ENCODE data around the gene CCNJL. TPM values are rescaled to one million over a fixed set of nuclear protein-coding genes. Genes with fewer than 3 reads are reported as not detected.
"Not testable (repeated sequence)": the region's sequence is repeated elsewhere in the genome, so short reads cannot be mapped to it uniquely, and the experiment has no call there.

CCNJL gene
- total and polyA plus RNA-seq, 2 donors: 1.7 to 2.7 TPM

DNA sequence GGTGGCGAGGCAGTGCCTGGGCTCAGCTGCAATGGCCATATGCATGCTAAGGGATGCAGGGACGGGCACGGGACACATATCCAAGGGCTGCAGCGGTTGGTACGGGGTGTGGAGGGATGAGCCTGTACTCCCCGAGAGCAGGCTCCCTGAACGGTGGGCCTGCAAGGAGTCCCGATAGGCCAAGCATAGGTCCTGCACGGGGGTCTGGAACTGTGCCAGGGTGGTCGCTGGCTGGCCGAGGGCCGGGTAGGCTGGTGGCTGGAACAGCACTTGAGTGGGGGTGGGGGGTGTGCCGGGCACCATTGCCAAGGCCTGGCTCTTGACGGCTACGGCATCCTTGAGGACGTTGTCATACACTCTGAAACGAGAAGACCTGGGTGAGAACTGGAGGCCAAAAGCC, 58.9 kb downstream of the CCNJL start:
- H3K36me3 ChIP-seq (ENCODE audit: control insufficient read depth in 2 of 2, insufficient read depth in 2 of 2, low read length in 1 of 2): peaks cover 0 to 15% of the 10 kb centered on the region in 2 donors
- 98% methylated on average over 17 of the region's 17 CpGs for WGBS
- no peak for DNase-seq (ENCODE audit: low read depth in 6 of 9, low spot score in 9 of 9)
- H3K4me3 ChIP-seq (ENCODE audit: low read length in 2 of 2): no peak overlapping the region
- H3K27me3 ChIP-seq (ENCODE audit: control insufficient read depth in 2 of 2, insufficient read depth in 1 of 2, low read length in 1 of 2): no peaks in the 10 kb centered on the region
- H3K4me1 ChIP-seq (ENCODE audit: control insufficient read depth in 2 of 2, insufficient read depth in 2 of 2, low read length in 2 of 2): no peaks in the 10 kb centered on the region
- H3K9me3 ChIP-seq (ENCODE audit: control insufficient read depth in 2 of 2, insufficient read depth in 1 of 2, low read length in 1 of 2): no peaks in the 10 kb centered on the region
- no peak overlapping the region for H3K27ac ChIP-seq (ENCODE audit: low read depth in 1 of 2, low read length in 1 of 2)

DNA sequence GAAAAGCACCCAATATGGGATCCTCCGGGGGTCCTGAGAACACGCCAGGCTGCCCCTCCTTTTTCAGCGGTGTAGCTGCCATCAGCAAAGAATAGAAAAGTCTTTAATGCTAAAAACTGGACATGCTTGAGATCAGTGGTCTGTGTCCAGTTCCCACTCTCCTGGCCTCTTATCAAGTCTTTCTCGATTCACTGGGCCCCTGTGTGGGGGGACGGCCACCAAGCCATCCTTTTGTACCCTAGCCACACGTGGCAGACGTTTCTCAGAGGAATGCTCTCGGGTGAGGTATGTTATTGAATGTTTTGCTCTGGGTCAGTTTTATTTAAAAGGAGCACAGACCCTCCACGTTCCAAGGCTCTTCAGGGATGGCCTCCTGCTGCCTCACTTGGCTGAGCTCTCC, 59.4 kb downstream of the CCNJL start:
- Histone ChIP-seq H3K9me3 (ENCODE audit: control insufficient read depth in 2 of 2, insufficient read depth in 1 of 2, low read length in 1 of 2) (no peaks in the 10 kb centered on the region), H3K27me3 (ENCODE audit: control insufficient read depth in 2 of 2, insufficient read depth in 1 of 2, low read length in 1 of 2) (no peaks in the 10 kb centered on the region), H3K4me3 (ENCODE audit: low read length in 2 of 2) (no peak overlapping the region), H3K4me1 (ENCODE audit: control insufficient read depth in 2 of 2, insufficient read depth in 2 of 2, low read length in 2 of 2) (no peaks in the 10 kb centered on the region), H3K36me3 (ENCODE audit: control insufficient read depth in 2 of 2, insufficient read depth in 2 of 2, low read length in 1 of 2) (peaks cover 0 to 15% of the 10 kb centered on the region in 2 donors), H3K27ac (ENCODE audit: low read depth in 1 of 2, low read length in 1 of 2) (no peak overlapping the region)
- whole genome bisulfite sequencing: 97% methylated on average over 9 of the region's 9 CpGs
- DNase-seq (ENCODE audit: low read depth in 6 of 9, low spot score in 9 of 9): no peak

DNA sequence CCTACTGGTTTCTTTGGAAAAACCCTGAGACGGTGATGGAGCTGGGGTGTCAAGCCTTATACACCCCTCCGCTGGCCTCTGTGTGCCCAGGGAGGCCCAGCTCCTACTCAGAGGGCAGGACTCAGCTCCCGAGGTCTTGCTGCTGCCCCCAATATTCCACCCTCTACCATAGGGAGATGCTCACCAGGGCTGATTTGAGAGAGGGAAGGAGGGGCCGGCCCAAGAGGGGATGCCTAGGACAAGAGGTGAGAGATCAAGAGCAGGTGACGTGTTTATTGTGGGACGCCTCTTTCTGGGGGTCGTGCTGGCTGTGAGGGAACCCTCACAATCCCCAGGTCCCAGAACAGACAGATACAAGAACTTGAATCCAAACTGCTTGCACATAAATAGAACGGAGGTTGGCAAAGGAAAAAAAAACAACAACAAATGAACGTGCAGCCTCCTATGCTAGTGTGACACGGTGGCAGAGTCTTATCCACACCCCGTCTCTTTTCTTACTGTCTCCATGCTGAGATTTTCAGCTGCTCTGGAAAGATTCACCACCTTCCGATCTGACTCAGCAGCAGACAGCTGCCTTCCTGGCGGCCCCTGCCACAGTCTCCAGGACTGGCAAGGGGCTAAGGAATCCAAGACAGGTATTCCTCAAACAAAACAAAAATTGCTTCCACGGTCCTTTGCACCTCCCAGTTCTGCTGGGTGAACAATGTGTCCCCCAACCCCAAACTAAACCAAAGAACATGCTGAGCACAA, 60.8 kb downstream of the CCNJL start:
- no peak for DNase-seq (ENCODE audit: low read depth in 6 of 9, low spot score in 9 of 9)
- no peaks in the 10 kb centered on the region for H3K9me3 ChIP-seq (ENCODE audit: control insufficient read depth in 2 of 2, insufficient read depth in 1 of 2, low read length in 1 of 2)
- peaks cover 0 to 15% of the 10 kb centered on the region in 2 donors for H3K36me3 ChIP-seq (ENCODE audit: control insufficient read depth in 2 of 2, insufficient read depth in 2 of 2, low read length in 1 of 2)
- peaks cover 0 to 2% of the 10 kb centered on the region in 2 donors for H3K4me1 ChIP-seq (ENCODE audit: control insufficient read depth in 2 of 2, insufficient read depth in 2 of 2, low read length in 2 of 2)
- no peak overlapping the region for H3K27ac ChIP-seq (ENCODE audit: low read depth in 1 of 2, low read length in 1 of 2)
- H3K27me3 ChIP-seq (ENCODE audit: control insufficient read depth in 2 of 2, insufficient read depth in 1 of 2, low read length in 1 of 2): no peaks in the 10 kb centered on the region
- no peak overlapping the region for H3K4me3 ChIP-seq (ENCODE audit: low read length in 2 of 2)
- WGBS: 94% methylated on average over 14 of the region's 14 CpGs

DNA sequence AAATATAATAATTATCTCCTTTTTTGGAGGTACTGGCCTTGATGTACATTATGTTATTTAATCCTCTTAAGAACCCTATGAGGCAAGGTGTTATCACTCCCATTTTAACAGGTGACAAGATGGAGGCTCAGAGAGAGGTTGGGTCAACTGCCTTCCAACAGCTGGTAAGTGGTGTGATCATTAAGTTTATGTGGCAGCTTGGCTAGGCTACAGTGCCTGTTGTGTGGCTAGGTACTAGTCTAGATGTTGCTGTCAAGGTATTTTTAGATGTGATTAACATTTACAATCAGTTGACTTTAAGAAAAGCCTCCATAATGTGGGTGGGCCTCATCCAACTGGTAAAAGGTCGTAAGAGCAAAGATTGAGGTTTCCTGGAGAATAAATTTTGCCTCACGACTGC, 61.5 kb downstream of the CCNJL start:
- Histone ChIP-seq H3K4me3 (ENCODE audit: low read length in 2 of 2) (no peak overlapping the region), H3K9me3 (ENCODE audit: control insufficient read depth in 2 of 2, insufficient read depth in 1 of 2, low read length in 1 of 2) (no peaks in the 10 kb centered on the region), H3K4me1 (ENCODE audit: control insufficient read depth in 2 of 2, insufficient read depth in 2 of 2, low read length in 2 of 2) (peaks cover 0 to 3% of the 10 kb centered on the region in 2 donors), H3K36me3 (ENCODE audit: control insufficient read depth in 2 of 2, insufficient read depth in 2 of 2, low read length in 1 of 2) (peaks cover 0 to 15% of the 10 kb centered on the region in 2 donors), H3K27ac (ENCODE audit: low read depth in 1 of 2, low read length in 1 of 2) (no peak overlapping the region), H3K27me3 (ENCODE audit: control insufficient read depth in 2 of 2, insufficient read depth in 1 of 2, low read length in 1 of 2) (no peaks in the 10 kb centered on the region)
- 93% methylated on average over 2 of the region's 2 CpGs for WGBS
- DNase-seq (ENCODE audit: low read depth in 6 of 9, low spot score in 9 of 9): no peak

DNA sequence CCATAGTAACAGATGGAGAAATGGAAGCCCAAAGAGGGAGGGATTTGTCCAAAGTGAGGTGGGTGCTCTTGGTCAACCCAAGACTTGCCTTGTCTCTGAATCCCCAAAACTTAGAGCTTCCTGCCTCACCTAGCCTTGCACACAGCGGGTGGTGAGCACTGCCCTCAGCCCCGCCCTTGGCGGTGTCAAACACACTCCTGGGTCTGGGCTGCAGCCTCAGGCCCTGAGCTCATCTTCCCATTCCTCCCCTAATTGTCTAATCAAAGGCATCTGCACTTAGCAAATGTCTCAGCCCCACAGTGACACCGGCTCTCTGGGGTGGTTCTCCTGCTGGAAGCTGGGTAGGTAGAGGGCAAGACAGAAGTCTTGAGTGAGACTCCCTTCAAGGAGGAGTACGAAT, 62.1 kb downstream of the CCNJL start:
- DNase-seq (ENCODE audit: low read depth in 6 of 9, low spot score in 9 of 9): no peak

DNA sequence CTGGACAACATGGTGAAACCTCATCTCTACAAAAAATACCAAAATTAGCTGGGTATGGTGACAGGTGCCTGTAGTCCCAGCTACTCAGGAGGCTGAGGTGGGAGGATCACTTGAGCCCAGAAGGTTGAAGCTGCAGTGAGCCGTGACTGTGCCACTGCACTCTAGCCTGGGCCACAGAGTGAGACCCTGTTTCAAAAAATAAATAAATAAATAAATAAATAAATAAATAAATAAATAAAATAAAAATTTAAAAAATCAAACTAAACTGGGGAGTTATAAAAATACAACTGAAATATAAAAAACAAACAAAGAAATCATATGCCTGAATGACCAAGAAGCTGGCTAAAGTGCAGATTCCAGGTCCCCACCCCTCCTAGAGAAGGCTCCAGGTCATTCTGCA, 62.8 kb downstream of the CCNJL start:
- H3K27ac ChIP-seq (ENCODE audit: low read depth in 1 of 2, low read length in 1 of 2); DNase-seq (ENCODE audit: low read depth in 6 of 9, low spot score in 9 of 9); H3K27me3 ChIP-seq (ENCODE audit: control insufficient read depth in 2 of 2, insufficient read depth in 1 of 2, low read length in 1 of 2); H3K9me3 ChIP-seq (ENCODE audit: control insufficient read depth in 2 of 2, insufficient read depth in 1 of 2, low read length in 1 of 2); H3K4me1 ChIP-seq (ENCODE audit: control insufficient read depth in 2 of 2, insufficient read depth in 2 of 2, low read length in 2 of 2); H3K4me3 ChIP-seq (ENCODE audit: low read length in 2 of 2): not testable (repeated sequence)
- H3K36me3 ChIP-seq (ENCODE audit: control insufficient read depth in 2 of 2, insufficient read depth in 2 of 2, low read length in 1 of 2): peaks cover 0 to 15% of the 10 kb centered on the region in 2 donors
- WGBS: 95% methylated on average over 1 of the region's 1 CpG

More for the DNA sequence above, 62.1 kb downstream of the CCNJL start:
- no peak overlapping the region for H3K4me3 ChIP-seq (ENCODE audit: low read length in 2 of 2)
- peaks cover 0 to 15% of the 10 kb centered on the region in 2 donors for H3K36me3 ChIP-seq (ENCODE audit: control insufficient read depth in 2 of 2, insufficient read depth in 2 of 2, low read length in 1 of 2)
- no peaks in the 10 kb centered on the region for H3K27me3 ChIP-seq (ENCODE audit: control insufficient read depth in 2 of 2, insufficient read depth in 1 of 2, low read length in 1 of 2)
- WGBS: 99% methylated on average over 5 of the region's 5 CpGs
- H3K4me1 ChIP-seq (ENCODE audit: control insufficient read depth in 2 of 2, insufficient read depth in 2 of 2, low read length in 2 of 2): peaks cover 0 to 9% of the 10 kb centered on the region in 2 donors
- no peaks in the 10 kb centered on the region for H3K9me3 ChIP-seq (ENCODE audit: control insufficient read depth in 2 of 2, insufficient read depth in 1 of 2, low read length in 1 of 2)
- no peak overlapping the region for H3K27ac ChIP-seq (ENCODE audit: low read depth in 1 of 2, low read length in 1 of 2)

DNA sequence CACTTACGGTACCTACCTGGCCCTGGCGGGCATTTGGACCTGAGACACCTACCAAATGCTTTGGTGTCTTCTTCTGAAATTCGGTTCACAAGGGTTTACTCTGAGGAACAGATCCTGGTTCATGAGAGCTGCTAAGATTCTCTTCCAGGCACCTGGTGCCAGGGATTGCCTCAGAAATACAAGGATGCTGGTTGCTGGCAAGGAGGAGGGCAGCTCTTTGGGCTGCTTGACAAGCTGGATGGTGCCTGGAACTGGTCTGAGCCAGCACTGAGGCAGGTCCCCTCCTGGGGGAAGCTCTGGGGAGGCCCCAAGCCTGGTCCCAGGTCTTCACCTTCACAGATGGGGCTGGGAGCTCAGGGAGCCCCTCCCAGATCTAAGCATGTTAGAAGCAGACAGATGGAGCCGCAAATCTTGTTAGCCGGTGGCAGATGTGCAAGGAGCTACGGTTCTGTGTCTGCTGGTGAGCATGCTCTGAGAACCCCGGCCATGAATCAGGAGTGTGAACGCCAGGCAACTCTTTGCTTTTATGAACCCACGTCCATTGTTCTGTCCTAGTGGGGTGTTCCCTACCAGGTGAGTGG, 66.8 kb downstream of the CCNJL start:
- H3K27me3 ChIP-seq (ENCODE audit: control insufficient read depth in 2 of 2, insufficient read depth in 1 of 2, low read length in 1 of 2): no peaks in the 10 kb centered on the region
- no peak overlapping the region for H3K27ac ChIP-seq (ENCODE audit: low read depth in 1 of 2, low read length in 1 of 2)
- no peaks in the 10 kb centered on the region for H3K36me3 ChIP-seq (ENCODE audit: control insufficient read depth in 2 of 2, insufficient read depth in 2 of 2, low read length in 1 of 2)
- peaks cover 0 to 13% of the 10 kb centered on the region in 2 donors for H3K4me1 ChIP-seq (ENCODE audit: control insufficient read depth in 2 of 2, insufficient read depth in 2 of 2, low read length in 2 of 2)
- H3K4me3 ChIP-seq (ENCODE audit: low read length in 2 of 2): no peak overlapping the region
- 95% methylated on average over 9 of the region's 9 CpGs for whole genome bisulfite sequencing
- H3K9me3 ChIP-seq (ENCODE audit: control insufficient read depth in 2 of 2, insufficient read depth in 1 of 2, low read length in 1 of 2): no peaks in the 10 kb centered on the region
- DNase-seq (ENCODE audit: low read depth in 6 of 9, low spot score in 9 of 9): no peak

DNA sequence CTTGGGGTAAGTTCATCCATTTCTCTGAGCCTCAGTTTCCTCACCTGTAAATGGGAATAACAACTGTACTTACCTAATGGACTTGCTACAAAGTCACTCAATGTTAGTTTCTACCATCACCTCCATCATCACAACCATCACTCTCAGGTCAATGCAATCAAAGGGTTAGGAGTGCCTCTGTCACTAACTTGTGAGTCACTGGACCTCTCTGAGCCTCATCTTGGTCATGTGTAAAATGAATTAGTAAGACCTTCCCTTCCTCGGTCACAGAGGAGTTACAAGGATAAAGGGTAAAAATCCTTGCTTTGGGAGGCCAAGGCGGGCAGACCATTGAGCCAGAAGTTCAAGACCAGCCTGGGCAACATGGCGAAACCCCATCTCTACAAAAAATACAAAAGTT, 70.2 kb downstream of the CCNJL start:
- Histone ChIP-seq H3K27ac (ENCODE audit: low read depth in 1 of 2, low read length in 1 of 2) (no peak overlapping the region), H3K27me3 (ENCODE audit: control insufficient read depth in 2 of 2, insufficient read depth in 1 of 2, low read length in 1 of 2) (no peaks in the 10 kb centered on the region), H3K4me1 (ENCODE audit: control insufficient read depth in 2 of 2, insufficient read depth in 2 of 2, low read length in 2 of 2) (peaks cover 0 to 13% of the 10 kb centered on the region in 2 donors), H3K9me3 (ENCODE audit: control insufficient read depth in 2 of 2, insufficient read depth in 1 of 2, low read length in 1 of 2) (no peaks in the 10 kb centered on the region), H3K4me3 (ENCODE audit: low read length in 2 of 2) (no peak overlapping the region), H3K36me3 (ENCODE audit: control insufficient read depth in 2 of 2, insufficient read depth in 2 of 2, low read length in 1 of 2) (no peaks in the 10 kb centered on the region)
- no peak for DNase-seq (ENCODE audit: low read depth in 6 of 9, low spot score in 9 of 9)
- 80% methylated on average over 3 of the region's 3 CpGs for WGBS

DNA sequence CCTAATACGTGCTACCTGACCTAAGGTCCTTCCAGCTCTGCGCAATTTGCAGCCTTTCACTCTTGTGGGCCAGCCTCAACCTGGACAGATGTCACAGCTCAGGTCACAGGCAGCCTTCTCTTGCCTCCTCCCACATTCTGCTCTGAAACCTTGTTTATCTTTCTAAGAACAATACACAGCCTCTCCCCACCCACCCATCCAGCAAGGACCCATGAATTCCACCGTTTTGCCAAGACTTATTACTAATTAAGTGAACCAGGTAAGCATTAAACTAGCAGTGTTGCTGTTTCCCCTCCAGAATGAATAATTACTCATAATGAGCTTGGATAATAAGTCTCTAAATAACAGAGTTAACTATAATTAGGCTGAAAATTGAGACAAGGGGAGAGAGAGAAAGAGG, 72.0 kb downstream of the CCNJL start:
- 77% methylated on average over 3 of the region's 3 CpGs for WGBS
- H3K4me1 ChIP-seq (ENCODE audit: control insufficient read depth in 2 of 2, insufficient read depth in 2 of 2, low read length in 2 of 2): peaks cover 0 to 6% of the 10 kb centered on the region in 2 donors
- H3K9me3 ChIP-seq (ENCODE audit: control insufficient read depth in 2 of 2, insufficient read depth in 1 of 2, low read length in 1 of 2): no peaks in the 10 kb centered on the region
- no peak overlapping the region for H3K27ac ChIP-seq (ENCODE audit: low read depth in 1 of 2, low read length in 1 of 2)
- no peaks in the 10 kb centered on the region for H3K27me3 ChIP-seq (ENCODE audit: control insufficient read depth in 2 of 2, insufficient read depth in 1 of 2, low read length in 1 of 2)
- no peak for DNase-seq (ENCODE audit: low read depth in 6 of 9, low spot score in 9 of 9)
- H3K4me3 ChIP-seq (ENCODE audit: low read length in 2 of 2): no peak overlapping the region
- H3K36me3 ChIP-seq (ENCODE audit: control insufficient read depth in 2 of 2, insufficient read depth in 2 of 2, low read length in 1 of 2): no peaks in the 10 kb centered on the region
